H9 (cell line): ENCODE data around the gene CD226. TPM values are rescaled to one million over a fixed set of nuclear protein-coding genes. Genes with fewer than 3 reads are reported as not detected.

Experiments
- DNase-seq: peaks from one replicate; pipeline ENCODE4 v3.0.0-alpha.2; 2017
- H2AFZ ChIP-seq: one replicate; pipeline ENCODE4 v1.6.1; 2013; ENCODE audit warnings: mild to moderate bottlenecking, low read length, control low read depth, moderate library complexity
- H2AK5ac ChIP-seq: 2 replicates; pipeline ENCODE4 v1.6.1; 2013; ENCODE audit warnings: low read length, control low read depth, mixed read lengths; ENCODE audit not compliant: insufficient read length
- H2BK120ac ChIP-seq: one replicate; pipeline ENCODE4 v1.6.1; 2013; ENCODE audit warnings: low read depth, mild to moderate bottlenecking, low read length, control low read depth, inconsistent platforms; ENCODE audit not compliant: poor library complexity, severe bottlenecking
- H2BK12ac ChIP-seq: 2 replicates; pipeline ENCODE4 v1.6.1; 2013; ENCODE audit warnings: low read length, control low read depth, mixed read lengths, low read depth; ENCODE audit not compliant: insufficient read length
- H2BK15ac ChIP-seq: 2 replicates; pipeline ENCODE4 v1.6.1; 2013; ENCODE audit warnings: low read depth, low read length, control low read depth
- H2BK20ac ChIP-seq: one replicate; pipeline ENCODE4 v1.6.1; 2013; ENCODE audit warnings: low read depth, mild to moderate bottlenecking, low read length, control low read depth, inconsistent platforms; ENCODE audit not compliant: poor library complexity, severe bottlenecking
- H2BK5ac ChIP-seq: 2 replicates; pipeline ENCODE4 v1.6.1; 2013; ENCODE audit warnings: low read length, control low read depth, mixed read lengths; ENCODE audit not compliant: insufficient read length
- H3K14ac ChIP-seq: 2 replicates; pipeline ENCODE4 v1.6.1; 2013; ENCODE audit warnings: low read length, control low read depth; ENCODE audit not compliant: insufficient read depth
- H3K18ac ChIP-seq: 2 replicates; pipeline ENCODE4 v1.6.1; 2013; ENCODE audit warnings: low read depth, mild to moderate bottlenecking, mixed read lengths, low read length, control low read depth; ENCODE audit not compliant: insufficient read length
- H3K23ac ChIP-seq: 2 replicates; pipeline ENCODE4 v1.6.1; 2013; ENCODE audit warnings: low read length, control low read depth, mixed read lengths, low read depth; ENCODE audit not compliant: insufficient read length
- H3K23me2 ChIP-seq: 2 replicates; pipeline ENCODE4 v1.6.1; 2013; ENCODE audit warnings: low read depth, mild to moderate bottlenecking, mixed read lengths, low read length, control low read depth; ENCODE audit not compliant: insufficient read length, poor library complexity, severe bottlenecking
- H3K27ac ChIP-seq: 2 replicates; pipeline ENCODE4 v1.5.1; 2013; ENCODE audit warnings: low read length, control low read depth, mixed read lengths, low read depth; ENCODE audit not compliant: insufficient read length
- H3K27me3 ChIP-seq: 2 replicates; pipeline ENCODE4 v1.6.1; 2013; ENCODE audit warnings: low read length, control low read depth, inconsistent platforms; ENCODE audit not compliant: insufficient read depth
- H3K4ac ChIP-seq: 2 replicates; pipeline ENCODE4 v1.6.1; 2013; ENCODE audit warnings: low read depth, mild to moderate bottlenecking, control low read depth, inconsistent platforms, low read length, moderate library complexity
- H3K4me1 ChIP-seq: 2 replicates; pipeline ENCODE4 v1.6.1; 2013; ENCODE audit warnings: low read length, control low read depth, inconsistent platforms; ENCODE audit not compliant: insufficient read depth
- H3K4me2 ChIP-seq: 2 replicates; pipeline ENCODE4 v1.6.1; 2013; ENCODE audit warnings: low read length, control low read depth, mixed read lengths; ENCODE audit not compliant: insufficient read length, insufficient read depth
- H3K56ac ChIP-seq: 2 replicates; pipeline ENCODE4 v1.6.1; 2013; ENCODE audit warnings: low read depth, mild to moderate bottlenecking, mixed read lengths, low read length, control low read depth; ENCODE audit not compliant: insufficient read length
- H3K79me1 ChIP-seq: 2 replicates; pipeline ENCODE4 v1.6.1; 2013; ENCODE audit warnings: low read depth, mild to moderate bottlenecking, moderate library complexity, low read length, control low read depth, inconsistent platforms; ENCODE audit not compliant: insufficient read depth, poor library complexity, severe bottlenecking
- H3K79me2 ChIP-seq: 2 replicates; pipeline ENCODE4 v1.6.1; 2013; ENCODE audit warnings: low read length, control low read depth, inconsistent platforms; ENCODE audit not compliant: insufficient read depth
- H3K9ac ChIP-seq: 2 replicates; pipeline ENCODE4 v1.6.1; 2013; ENCODE audit warnings: low read length, control low read depth, mixed read lengths; ENCODE audit not compliant: insufficient read length; ENCODE audit errors: extremely low read depth
- H3K9me3 ChIP-seq: one replicate; pipeline ENCODE4 v1.6.1; 2013; ENCODE audit warnings: low read depth, low read length, inconsistent platforms; ENCODE audit not compliant: control insufficient read depth
- H3T11ph ChIP-seq: one replicate; pipeline ENCODE4 v1.6.1; 2013; ENCODE audit warnings: mild to moderate bottlenecking, low read length, control low read depth, inconsistent platforms
- H4K20me1 ChIP-seq: one replicate; pipeline ENCODE4 v1.6.1; 2013; ENCODE audit not compliant: control insufficient read depth, insufficient read length, insufficient read depth
- H4K5ac ChIP-seq: 2 replicates; pipeline ENCODE4 v1.6.1; 2013; ENCODE audit warnings: low read depth, mild to moderate bottlenecking, mixed read lengths, low read length, control low read depth; ENCODE audit not compliant: insufficient read length
- H4K8ac ChIP-seq: replicated peaks from 2 replicates; pipeline ENCODE4 v1.6.1; 2013; ENCODE audit warnings: low read length, control low read depth, mixed read lengths, low read depth; ENCODE audit not compliant: insufficient read length
- H4K91ac ChIP-seq: 2 replicates; pipeline ENCODE4 v1.6.1; 2013; ENCODE audit warnings: low read depth, mild to moderate bottlenecking, moderate library complexity, mixed read lengths, low read length, control low read depth; ENCODE audit not compliant: insufficient read length
- H3K27ac Mint-ChIP-seq, 3 experiments: 2 replicates in 2 of 3; 3 replicates in 1 of 3; pipeline ENCODE4 v1.8.0; 2020 to 2021; ENCODE audit warnings: mixed read lengths in 3 of 3, mild to moderate bottlenecking in 1 of 3, moderate library complexity in 1 of 3
- H3K27me3 Mint-ChIP-seq: 2 replicates; pipeline ENCODE4 v1.8.0; 2021; ENCODE audit warnings: low read depth, mild to moderate bottlenecking, moderate library complexity, mixed read lengths
- H3K36me3 Mint-ChIP-seq, 3 experiments: 2 replicates in 2 of 3; 3 replicates in 1 of 3; pipeline ENCODE4 v1.8.0; 2020 to 2021; ENCODE audit warnings: low read depth in 3 of 3, mixed read lengths in 3 of 3; ENCODE audit not compliant: insufficient read depth in 1 of 3
- H3K4me1 Mint-ChIP-seq, 2 experiments: 2 replicates each; pipeline ENCODE4 v1.8.0; 2020; ENCODE audit warnings: mixed read lengths in 2 of 2
- H3K4me3 Mint-ChIP-seq, 2 experiments: 2 replicates in 1 of 2; 3 replicates in 1 of 2; pipeline ENCODE4 v1.8.0; 2020 to 2021; ENCODE audit warnings: mild to moderate bottlenecking in 2 of 2, mixed read lengths in 2 of 2, moderate library complexity in 1 of 2
- H3K9me3 Mint-ChIP-seq, 2 experiments: 2 replicates in 1 of 2; 3 replicates in 1 of 2; pipeline ENCODE4 v1.8.0; 2020; ENCODE audit warnings: mild to moderate bottlenecking in 2 of 2, mixed read lengths in 2 of 2, moderate library complexity in 1 of 2
- CTCF ChIP-seq: fragments of 200-600 bp; sonication (generic); conservative IDR thresholded peaks from 3 replicates; pipeline ENCODE4 v1.8.0; 2021; ENCODE audit warnings: antibody characterized with exemption, mild to moderate bottlenecking
- WGBS: extraction: QIAGEN DNeasy Blood & Tissue Kit; methylation state at CpG from one replicate; pipeline ENCODE4 v1.1.7; 2013; ENCODE audit warnings: missing lambda C conversion rate, low lambda C conversion rate, mixed read lengths; ENCODE audit not compliant: insufficient read length; ENCODE audit errors: extremely low coverage; 5-methylcytosine and 5-hydroxymethylcytosine counted together
- total RNA-seq: library from RNA; stranded (reverse); gene quantifications from 2 replicates; pipeline ENCODE4 v1.2.1, GENCODE V29; 2021

Gene CD226
- total RNA-seq, 1 experiment from 2014 or later = not detected

GRCh38 chr18:69954719-69955480 lies 7.2 kb upstream of the CD226 start:
- Histone ChIP-seq H3K9ac (no peak overlapping the region), H3K23ac (no peak overlapping the region)
- H3K4me3 Mint-ChIP-seq = no peak overlapping the region

More at GRCh38 chr18:69954719-69955480, 7.2 kb upstream of the CD226 start:
- no peak for TF ChIP-seq CTCF
- Histone ChIP-seq H3K23me2 (no peaks in the 10 kb centered on the region), H3K27me3 (no peaks in the 10 kb centered on the region), H4K8ac (no peak overlapping the region), H2BK12ac (no peak overlapping the region), H3K79me2 (peaks cover 2% of the 10 kb centered on the region; the same call in 1 of the 2 replicates), H3K18ac (no peak overlapping the region), H3K79me1 (no peaks in the 10 kb centered on the region), H4K5ac (no peak overlapping the region), H4K91ac (no peak overlapping the region), H2BK15ac (no peak overlapping the region), H3K4me1 (no peaks in the 10 kb centered on the region), H2AK5ac (no peak overlapping the region), H3K27ac (no peak overlapping the region), H4K20me1 (no peaks in the 10 kb centered on the region), H3K4ac (no peak overlapping the region), H3T11ph (no peak overlapping the region), H3K9me3 (no peaks in the 10 kb centered on the region), H3K14ac (no peak overlapping the region), H2BK5ac (no peak overlapping the region), H3K4me2 (no peak overlapping the region), H3K56ac (no peak overlapping the region), H2BK120ac (no peak overlapping the region), H2BK20ac (no peak overlapping the region), H2AFZ (no peak overlapping the region)
- no peaks in the 10 kb centered on the region for H3K27me3 Mint-ChIP-seq
- no peaks in the 10 kb centered on the region for H3K36me3 Mint-ChIP-seq
- no peaks in the 10 kb centered on the region for H3K4me1 Mint-ChIP-seq
- no CpG with 5 or more reads among the region's 5 CpGs for WGBS
- H3K27ac Mint-ChIP-seq = peak overlapping the region in 1 of 3 experiments; percentile 24; a peak in 2 of 7 replicates
- no peak for DNase-seq
- H3K9me3 Mint-ChIP-seq = 0 out of 5 replicates have a peak, but pooled peaks cover 0 to 3% of the 10 kb centered on the region in 2 experiments
